Chondrocyte (in vitro differentiated cells): Measurements from ENCODE around the gene OPRL1. TPM values are rescaled to one million over a fixed set of nuclear protein-coding genes. Genes with fewer than 3 reads are reported as not detected.

Source experiments
- DNase-seq: peaks from one replicate; pipeline ENCODE4 v3.0.0; 2021; ENCODE audit warnings: mixed read lengths, low spot score
- H3K27ac Mint-ChIP-seq: one replicate; pipeline ENCODE4 v1.8.0; 2021; ENCODE audit warnings: mild to moderate bottlenecking, moderate library complexity, mixed read lengths; ENCODE audit not compliant: unreplicated experiment
- H3K27me3 Mint-ChIP-seq: 2 replicates; pipeline ENCODE4 v1.8.0; 2021; ENCODE audit warnings: low read depth, mixed read lengths
- H3K36me3 Mint-ChIP-seq: 2 replicates; pipeline ENCODE4 v1.8.0; 2021; ENCODE audit warnings: low read depth, mixed read lengths
- H3K4me1 Mint-ChIP-seq: 2 replicates; pipeline ENCODE4 v1.8.0; 2021; ENCODE audit warnings: low read depth, mild to moderate bottlenecking, mixed read lengths
- H3K4me3 Mint-ChIP-seq: one replicate; pipeline ENCODE4 v1.8.0; 2021; ENCODE audit warnings: mild to moderate bottlenecking, moderate library complexity, mixed read lengths; ENCODE audit not compliant: unreplicated experiment
- H3K9me3 Mint-ChIP-seq: 2 replicates; pipeline ENCODE4 v1.8.0; 2021; ENCODE audit warnings: low read depth, mixed read lengths
- CTCF ChIP-seq: fragments of 200-600 bp; sonication (generic); IDR thresholded peaks from 2 replicates; pipeline ENCODE4 v1.5.0; 2021; ENCODE audit warnings: antibody characterized with exemption, mild to moderate bottlenecking, moderate library complexity
- total RNA-seq: library from RNA; stranded (reverse); gene quantifications from 3 replicates; pipeline ENCODE4 v1.2.1, GENCODE V29; 2021

The OPRL1 gene
- total RNA-seq, 1 donor from 2014 or later = 3.2 TPM

- TF ChIP-seq CTCF = no peak
- H3K27me3 Mint-ChIP-seq = no peaks in the 10 kb centered on the region
- H3K4me3 Mint-ChIP-seq = no peak overlapping the region
- no peak for DNase-seq
- H3K9me3 Mint-ChIP-seq = no peaks in the 10 kb centered on the region
- H3K36me3 Mint-ChIP-seq = no peaks in the 10 kb centered on the region
- peaks cover 15% of the 10 kb centered on the region for H3K4me1 Mint-ChIP-seq
- no peak overlapping the region for H3K27ac Mint-ChIP-seq
These were observed 4.3 kb upstream of the OPRL1 start for GRCh38 chr20:64075556-64075955.

- Mint-ChIP-seq H3K9me3 (no peaks in the 10 kb centered on the region), H3K4me3 (no peak overlapping the region), H3K27me3 (no peaks in the 10 kb centered on the region), H3K36me3 (no peaks in the 10 kb centered on the region), H3K27ac (no peak overlapping the region), H3K4me1 (peaks cover 17% of the 10 kb centered on the region)
- TF ChIP-seq CTCF = no peak
- DNase-seq = no peak
These were observed 3.6 kb upstream of the OPRL1 start for GRCh38 chr20:64076061-64076997.

- Mint-ChIP-seq H3K4me3 (no peak overlapping the region), H3K9me3 (no peaks in the 10 kb centered on the region), H3K27me3 (no peaks in the 10 kb centered on the region), H3K36me3 (no peaks in the 10 kb centered on the region), H3K27ac (no peak overlapping the region), H3K4me1 (peaks cover 22% of the 10 kb centered on the region)
- no peak for DNase-seq
- no peak for TF ChIP-seq CTCF
These were observed 2.8 kb upstream of the OPRL1 start for GRCh38 chr20:64077094-64077493.

- TF ChIP-seq CTCF = no peak
- no peak overlapping the region for H3K4me3 Mint-ChIP-seq
- no peak for DNase-seq
- no peak overlapping the region for H3K27ac Mint-ChIP-seq
- H3K9me3 Mint-ChIP-seq = no peaks in the 10 kb centered on the region
- peaks cover 24% of the 10 kb centered on the region for H3K4me1 Mint-ChIP-seq
- no peaks in the 10 kb centered on the region for H3K36me3 Mint-ChIP-seq
- H3K27me3 Mint-ChIP-seq = no peaks in the 10 kb centered on the region
These were observed 2.4 kb upstream of the OPRL1 start for GRCh38 chr20:64077541-64077875.

DNA sequence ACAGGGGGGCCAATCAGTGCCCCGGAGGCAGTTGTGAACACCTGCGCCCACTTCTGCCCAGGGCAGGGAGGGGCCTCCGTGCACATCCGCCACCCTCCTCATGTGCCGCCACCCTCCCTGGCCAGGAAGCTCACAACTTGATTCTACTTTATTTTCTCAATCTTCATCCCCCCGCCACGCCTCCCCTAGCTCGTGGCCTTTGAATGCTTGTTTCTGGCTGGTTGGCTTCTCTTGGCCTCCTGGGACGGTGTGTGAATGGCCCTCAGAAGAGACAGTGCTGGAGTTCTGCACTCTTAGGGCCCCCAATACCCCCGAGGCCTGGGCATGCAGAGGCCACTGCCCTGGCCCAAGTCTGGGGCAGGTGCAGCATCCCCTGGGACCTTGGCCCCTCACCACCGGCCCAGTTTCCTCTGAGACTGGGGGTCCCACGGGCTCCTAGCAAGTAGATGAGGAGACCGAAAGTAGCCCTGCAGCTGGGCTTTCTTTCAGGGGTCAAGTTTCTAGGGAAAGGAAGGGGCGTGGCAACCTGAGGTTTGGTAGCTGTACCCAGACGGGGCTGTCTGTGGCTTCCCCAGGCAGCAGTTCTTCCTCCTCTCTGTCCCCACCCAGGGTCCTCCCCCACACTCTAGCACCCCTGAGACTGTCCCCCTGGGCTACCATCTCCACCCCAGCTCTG lies 1.9 kb upstream of the OPRL1 start:
- Mint-ChIP-seq H3K9me3 (no peaks in the 10 kb centered on the region), H3K4me3 (no peak overlapping the region), H3K27me3 (no peaks in the 10 kb centered on the region), H3K36me3 (no peaks in the 10 kb centered on the region), H3K4me1 (peaks cover 25% of the 10 kb centered on the region), H3K27ac (no peak overlapping the region)
- no peak for DNase-seq
- no peak for TF ChIP-seq CTCF
